H9 (cell line): ENCODE measurements around the gene MC4R. TPM values are rescaled to one million over a fixed set of nuclear protein-coding genes. Genes with fewer than 3 reads are reported as not detected.

Experiments
- DNase-seq: peaks from one replicate; pipeline ENCODE4 v3.0.0-alpha.2; 2017
- H2AFZ ChIP-seq: one replicate; pipeline ENCODE4 v1.6.1; 2013; ENCODE audit warnings: mild to moderate bottlenecking, low read length, control low read depth, moderate library complexity
- H2AK5ac ChIP-seq: 2 replicates; pipeline ENCODE4 v1.6.1; 2013; ENCODE audit warnings: low read length, control low read depth, mixed read lengths; ENCODE audit not compliant: insufficient read length
- H2BK120ac ChIP-seq: one replicate; pipeline ENCODE4 v1.6.1; 2013; ENCODE audit warnings: low read depth, mild to moderate bottlenecking, low read length, control low read depth, inconsistent platforms; ENCODE audit not compliant: poor library complexity, severe bottlenecking
- H2BK12ac ChIP-seq: 2 replicates; pipeline ENCODE4 v1.6.1; 2013; ENCODE audit warnings: low read length, control low read depth, mixed read lengths, low read depth; ENCODE audit not compliant: insufficient read length
- H2BK15ac ChIP-seq: 2 replicates; pipeline ENCODE4 v1.6.1; 2013; ENCODE audit warnings: low read depth, low read length, control low read depth
- H2BK20ac ChIP-seq: one replicate; pipeline ENCODE4 v1.6.1; 2013; ENCODE audit warnings: low read depth, mild to moderate bottlenecking, low read length, control low read depth, inconsistent platforms; ENCODE audit not compliant: poor library complexity, severe bottlenecking
- H2BK5ac ChIP-seq: 2 replicates; pipeline ENCODE4 v1.6.1; 2013; ENCODE audit warnings: low read length, control low read depth, mixed read lengths; ENCODE audit not compliant: insufficient read length
- H3K14ac ChIP-seq: 2 replicates; pipeline ENCODE4 v1.6.1; 2013; ENCODE audit warnings: low read length, control low read depth; ENCODE audit not compliant: insufficient read depth
- H3K18ac ChIP-seq: 2 replicates; pipeline ENCODE4 v1.6.1; 2013; ENCODE audit warnings: low read depth, mild to moderate bottlenecking, mixed read lengths, low read length, control low read depth; ENCODE audit not compliant: insufficient read length
- H3K23ac ChIP-seq: 2 replicates; pipeline ENCODE4 v1.6.1; 2013; ENCODE audit warnings: low read length, control low read depth, mixed read lengths, low read depth; ENCODE audit not compliant: insufficient read length
- H3K23me2 ChIP-seq: 2 replicates; pipeline ENCODE4 v1.6.1; 2013; ENCODE audit warnings: low read depth, mild to moderate bottlenecking, mixed read lengths, low read length, control low read depth; ENCODE audit not compliant: insufficient read length, poor library complexity, severe bottlenecking
- H3K27ac ChIP-seq: 2 replicates; pipeline ENCODE4 v1.5.1; 2013; ENCODE audit warnings: low read length, control low read depth, mixed read lengths, low read depth; ENCODE audit not compliant: insufficient read length
- H3K27me3 ChIP-seq: 2 replicates; pipeline ENCODE4 v1.6.1; 2013; ENCODE audit warnings: low read length, control low read depth, inconsistent platforms; ENCODE audit not compliant: insufficient read depth
- H3K4ac ChIP-seq: 2 replicates; pipeline ENCODE4 v1.6.1; 2013; ENCODE audit warnings: low read depth, mild to moderate bottlenecking, control low read depth, inconsistent platforms, low read length, moderate library complexity
- H3K4me1 ChIP-seq: 2 replicates; pipeline ENCODE4 v1.6.1; 2013; ENCODE audit warnings: low read length, control low read depth, inconsistent platforms; ENCODE audit not compliant: insufficient read depth
- H3K4me2 ChIP-seq: 2 replicates; pipeline ENCODE4 v1.6.1; 2013; ENCODE audit warnings: low read length, control low read depth, mixed read lengths; ENCODE audit not compliant: insufficient read length, insufficient read depth
- H3K56ac ChIP-seq: 2 replicates; pipeline ENCODE4 v1.6.1; 2013; ENCODE audit warnings: low read depth, mild to moderate bottlenecking, mixed read lengths, low read length, control low read depth; ENCODE audit not compliant: insufficient read length
- H3K79me1 ChIP-seq: 2 replicates; pipeline ENCODE4 v1.6.1; 2013; ENCODE audit warnings: low read depth, mild to moderate bottlenecking, moderate library complexity, low read length, control low read depth, inconsistent platforms; ENCODE audit not compliant: insufficient read depth, poor library complexity, severe bottlenecking
- H3K79me2 ChIP-seq: 2 replicates; pipeline ENCODE4 v1.6.1; 2013; ENCODE audit warnings: low read length, control low read depth, inconsistent platforms; ENCODE audit not compliant: insufficient read depth
- H3K9ac ChIP-seq: 2 replicates; pipeline ENCODE4 v1.6.1; 2013; ENCODE audit warnings: low read length, control low read depth, mixed read lengths; ENCODE audit not compliant: insufficient read length; ENCODE audit errors: extremely low read depth
- H3K9me3 ChIP-seq: one replicate; pipeline ENCODE4 v1.6.1; 2013; ENCODE audit warnings: low read depth, low read length, inconsistent platforms; ENCODE audit not compliant: control insufficient read depth
- H3T11ph ChIP-seq: one replicate; pipeline ENCODE4 v1.6.1; 2013; ENCODE audit warnings: mild to moderate bottlenecking, low read length, control low read depth, inconsistent platforms
- H4K20me1 ChIP-seq: one replicate; pipeline ENCODE4 v1.6.1; 2013; ENCODE audit not compliant: control insufficient read depth, insufficient read length, insufficient read depth
- H4K5ac ChIP-seq: 2 replicates; pipeline ENCODE4 v1.6.1; 2013; ENCODE audit warnings: low read depth, mild to moderate bottlenecking, mixed read lengths, low read length, control low read depth; ENCODE audit not compliant: insufficient read length
- H4K8ac ChIP-seq: replicated peaks from 2 replicates; pipeline ENCODE4 v1.6.1; 2013; ENCODE audit warnings: low read length, control low read depth, mixed read lengths, low read depth; ENCODE audit not compliant: insufficient read length
- H4K91ac ChIP-seq: 2 replicates; pipeline ENCODE4 v1.6.1; 2013; ENCODE audit warnings: low read depth, mild to moderate bottlenecking, moderate library complexity, mixed read lengths, low read length, control low read depth; ENCODE audit not compliant: insufficient read length
- H3K27ac Mint-ChIP-seq, 3 experiments: 2 replicates in 2 of 3; 3 replicates in 1 of 3; pipeline ENCODE4 v1.8.0; 2020 to 2021; ENCODE audit warnings: mixed read lengths in 3 of 3, mild to moderate bottlenecking in 1 of 3, moderate library complexity in 1 of 3
- H3K27me3 Mint-ChIP-seq: 2 replicates; pipeline ENCODE4 v1.8.0; 2021; ENCODE audit warnings: low read depth, mild to moderate bottlenecking, moderate library complexity, mixed read lengths
- H3K36me3 Mint-ChIP-seq, 3 experiments: 2 replicates in 2 of 3; 3 replicates in 1 of 3; pipeline ENCODE4 v1.8.0; 2020 to 2021; ENCODE audit warnings: low read depth in 3 of 3, mixed read lengths in 3 of 3; ENCODE audit not compliant: insufficient read depth in 1 of 3
- H3K4me1 Mint-ChIP-seq, 2 experiments: 2 replicates each; pipeline ENCODE4 v1.8.0; 2020; ENCODE audit warnings: mixed read lengths in 2 of 2
- H3K4me3 Mint-ChIP-seq, 2 experiments: 2 replicates in 1 of 2; 3 replicates in 1 of 2; pipeline ENCODE4 v1.8.0; 2020 to 2021; ENCODE audit warnings: mild to moderate bottlenecking in 2 of 2, mixed read lengths in 2 of 2, moderate library complexity in 1 of 2
- H3K9me3 Mint-ChIP-seq, 2 experiments: 2 replicates in 1 of 2; 3 replicates in 1 of 2; pipeline ENCODE4 v1.8.0; 2020; ENCODE audit warnings: mild to moderate bottlenecking in 2 of 2, mixed read lengths in 2 of 2, moderate library complexity in 1 of 2
- CTCF ChIP-seq: fragments of 200-600 bp; sonication (generic); conservative IDR thresholded peaks from 3 replicates; pipeline ENCODE4 v1.8.0; 2021; ENCODE audit warnings: antibody characterized with exemption, mild to moderate bottlenecking
- total RNA-seq: library from RNA; stranded (reverse); gene quantifications from 2 replicates; pipeline ENCODE4 v1.2.1, GENCODE V29; 2021

Gene MC4R
- total RNA-seq, 1 experiment from 2014 or later = not detected

- no peak overlapping the region for H3K4me2 ChIP-seq
- H2BK15ac ChIP-seq = no peak overlapping the region
- H2BK20ac ChIP-seq = no peak overlapping the region
- no peak overlapping the region for H3K14ac ChIP-seq
- H3T11ph ChIP-seq = no peak overlapping the region
- no peak overlapping the region for H3K56ac ChIP-seq
- no peaks in the 10 kb centered on the region for H3K9me3 Mint-ChIP-seq
- no peak overlapping the region for H2AK5ac ChIP-seq
- H3K27me3 Mint-ChIP-seq = no peaks in the 10 kb centered on the region
- H3K79me2 ChIP-seq = no peaks in the 10 kb centered on the region
- no peak overlapping the region for H3K4me3 Mint-ChIP-seq
- no peaks in the 10 kb centered on the region for H3K27me3 ChIP-seq
- H3K27ac Mint-ChIP-seq = no peak overlapping the region
- no peak overlapping the region for H3K23ac ChIP-seq
- H2BK5ac ChIP-seq = no peak overlapping the region
- 0 out of 4 replicates have a peak, but pooled peaks cover 0 to 3% of the 10 kb centered on the region in 2 experiments for H3K4me1 Mint-ChIP-seq
- H3K36me3 Mint-ChIP-seq = no peaks in the 10 kb centered on the region
- H3K9ac ChIP-seq = no peak overlapping the region
- no peak overlapping the region for H2BK120ac ChIP-seq
- no peaks in the 10 kb centered on the region for H4K20me1 ChIP-seq
- no peaks in the 10 kb centered on the region for H3K4me1 ChIP-seq
- H3K18ac ChIP-seq = no peak overlapping the region
- no peak for DNase-seq
- no peak for TF ChIP-seq CTCF
- no peak overlapping the region for H2AFZ ChIP-seq
- H2BK12ac ChIP-seq = no peak overlapping the region
- no peaks in the 10 kb centered on the region for H3K79me1 ChIP-seq
- no peak overlapping the region for H3K4ac ChIP-seq
- H4K5ac ChIP-seq = no peak overlapping the region
- no peaks in the 10 kb centered on the region for H3K9me3 ChIP-seq
- no peak overlapping the region for H4K8ac ChIP-seq
- no peak overlapping the region for H3K27ac ChIP-seq
- no peak overlapping the region for H4K91ac ChIP-seq
- no peaks in the 10 kb centered on the region for H3K23me2 ChIP-seq
Observed at GRCh38 chr18:60401346-60401745, 28.8 kb upstream of the MC4R start.
